Measurements from ENCODE around the gene TGM5. TPM values are rescaled to one million over a fixed set of nuclear protein-coding genes. Genes with fewer than 3 reads are reported as not detected.

Gene TGM5
- total RNA-seq, 2 experiments from 2014 or later: not detected

Other genes with a start within 250 kb of the TGM5 start
- gene UBR1, start 160.9 kb downstream of the TGM5 start, total RNA-seq: 10 to 100 TPM; 25.2 to 25.9 TPM
- gene TMEM62, start 133.3 kb downstream of the TGM5 start, total RNA-seq: 1 to 10 TPM; 5.8 to 6.6 TPM
- gene CCNDBP1, start 81.5 kb downstream of the TGM5 start, total RNA-seq: 10 to 100 TPM; 54.6 to 62.1 TPM
- not detected for gene EPB42, start 45.9 kb downstream of the TGM5 start, total RNA-seq
- gene TGM7, start 35.3 kb upstream of the TGM5 start, total RNA-seq: not detected
- gene LCMT2, start 63.6 kb upstream of the TGM5 start, total RNA-seq: 1 to 10 TPM; 4.2 to 4.3 TPM
- gene ZSCAN29, start 104.1 kb upstream of the TGM5 start, total RNA-seq: 10 to 100 TPM; 13.6 to 13.9 TPM
- 10 to 100 TPM; 34.5 to 35.3 TPM for gene TUBGCP4, start 104.2 kb upstream of the TGM5 start, total RNA-seq
- 10 to 100 TPM; 18.9 to 22.3 TPM for gene TP53BP1, start 226.2 kb upstream of the TGM5 start, total RNA-seq